Loucy (cell line): Measurements from ENCODE around the gene TTI1.

ENCODE experiments used
- H2AFZ ChIP-seq: fragments of 200-600 bp; sonication (generic); 2 replicates; pipeline ENCODE4 v1.6.0; 2016; ENCODE audit warnings: antibody characterized with exemption, mild to moderate bottlenecking, low read length, moderate library complexity
- H3F3A ChIP-seq: fragments of 200-600 bp; 2 replicates; pipeline ENCODE4 v1.6.0; 2016; ENCODE audit warnings: antibody characterized with exemption, low read depth, mild to moderate bottlenecking
- H3K27me3 ChIP-seq: fragments of 200-600 bp; sonication (generic); 2 replicates; pipeline ENCODE4 v1.6.1; 2014; ENCODE audit warnings: low read length, mild to moderate bottlenecking; ENCODE audit not compliant: insufficient read depth, poor library complexity, severe bottlenecking
- H3K36me3 ChIP-seq: fragments of 200-600 bp; sonication (generic); 2 replicates; pipeline ENCODE4 v1.6.1; 2016; ENCODE audit warnings: low read length; ENCODE audit not compliant: insufficient read depth
- H3K4me1 ChIP-seq: fragments of 200-600 bp; sonication (generic); 2 replicates; pipeline ENCODE4 v1.5.1; 2014; ENCODE audit warnings: low read length, mild to moderate bottlenecking; ENCODE audit not compliant: insufficient read depth, poor library complexity, severe bottlenecking
- H3K4me2 ChIP-seq: fragments of 200-600 bp; sonication (generic); 2 replicates; pipeline ENCODE4 v1.6.0; 2014; ENCODE audit warnings: antibody characterized with exemption, low read length, low read depth, mild to moderate bottlenecking; ENCODE audit not compliant: poor library complexity, severe bottlenecking
- H3K4me3 ChIP-seq: fragments of 200-600 bp; sonication (generic); 2 replicates; pipeline ENCODE4 v1.5.1; 2014; ENCODE audit warnings: low read length, mild to moderate bottlenecking, mixed read lengths; ENCODE audit not compliant: poor library complexity, severe bottlenecking
- H3K79me2 ChIP-seq: fragments of 200-600 bp; sonication (generic); 2 replicates; pipeline ENCODE4 v1.6.1; 2014; ENCODE audit warnings: low read length; ENCODE audit not compliant: insufficient read depth
- H3K9ac ChIP-seq: fragments of 200-600 bp; sonication (generic); 2 replicates; pipeline ENCODE4 v1.6.0; 2014; ENCODE audit warnings: mild to moderate bottlenecking, low read depth, low read length, moderate library complexity; ENCODE audit not compliant: poor library complexity, severe bottlenecking
- H3K9me2 ChIP-seq: fragments of 200-600 bp; sonication (generic); replicated peaks from 2 replicates; pipeline ENCODE4 v1.6.1; 2016; ENCODE audit warnings: low read depth, low read length, mixed read lengths
- H3K9me3 ChIP-seq: fragments of 200-600 bp; sonication (generic); 2 replicates; pipeline ENCODE4 v1.6.1; 2014; ENCODE audit warnings: mild to moderate bottlenecking, antibody characterized with exemption, low read length, low read depth; ENCODE audit not compliant: insufficient read depth
- H4K20me1 ChIP-seq: fragments of 200-600 bp; sonication (generic); 2 replicates; pipeline ENCODE4 v1.6.0; 2014; ENCODE audit warnings: antibody characterized with exemption, low read length, mild to moderate bottlenecking; ENCODE audit not compliant: insufficient read depth, poor library complexity, severe bottlenecking
- EZH2phosphoT487 ChIP-seq: fragments of 200-600 bp; IDR thresholded peaks from 2 replicates; pipeline ENCODE4 v1.6.1; 2018; ENCODE audit warnings: antibody characterized with exemption, mild to moderate bottlenecking, moderate library complexity, borderline replicate concordance
- TF ChIP-seq, protein P1 (sequence below): fragments of 200-600 bp; sonication (generic); conservative IDR thresholded peaks from 2 replicates; pipeline ENCODE4 v1.5.1; 2014; ENCODE audit warnings: mild to moderate bottlenecking, antibody characterized with exemption, low read length

The TTI1 gene

DNA sequence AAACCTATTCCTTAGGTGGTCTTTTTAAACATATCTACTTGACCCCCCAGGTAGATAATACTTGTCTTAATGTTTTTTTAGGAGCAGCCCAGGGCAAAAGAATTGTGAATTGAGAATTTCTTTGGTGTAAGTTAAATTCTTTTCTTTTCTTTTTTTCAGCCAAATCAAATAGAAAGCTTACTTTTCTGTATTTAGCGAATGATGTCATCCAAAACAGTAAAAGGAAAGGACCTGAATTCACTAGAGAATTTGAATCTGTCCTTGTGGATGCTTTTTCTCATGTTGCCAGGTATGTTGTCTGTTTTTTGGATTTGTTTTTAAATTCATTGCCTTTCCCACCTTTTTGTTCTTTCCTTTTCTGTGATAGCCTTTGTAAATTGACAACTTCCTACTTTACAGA lies 7.0 kb upstream of the TTI1 start:
- Histone ChIP-seq H3F3A (no peaks in the 10 kb centered on the region), H2AFZ (no peak overlapping the region), H3K79me2 (peaks cover 97% of the 10 kb centered on the region), H3K9me3 (no peaks in the 10 kb centered on the region), H3K4me2 (peak overlapping the region; percentile 55), H3K27me3 (no peaks in the 10 kb centered on the region), H3K9me2 (no peaks in the 10 kb centered on the region), H4K20me1 (peaks cover 61% of the 10 kb centered on the region), H3K4me3 (peak overlapping the region; percentile 6), H3K4me1 (peaks cover 41% of the 10 kb centered on the region), H3K9ac (peak overlapping the region; percentile 50), H3K36me3 (peaks cover 49% of the 10 kb centered on the region; the same call in 1 of the 2 replicates)
- TF ChIP-seq EZH2phosphoT487: no peak
- TF ChIP-seq, protein P1, sequence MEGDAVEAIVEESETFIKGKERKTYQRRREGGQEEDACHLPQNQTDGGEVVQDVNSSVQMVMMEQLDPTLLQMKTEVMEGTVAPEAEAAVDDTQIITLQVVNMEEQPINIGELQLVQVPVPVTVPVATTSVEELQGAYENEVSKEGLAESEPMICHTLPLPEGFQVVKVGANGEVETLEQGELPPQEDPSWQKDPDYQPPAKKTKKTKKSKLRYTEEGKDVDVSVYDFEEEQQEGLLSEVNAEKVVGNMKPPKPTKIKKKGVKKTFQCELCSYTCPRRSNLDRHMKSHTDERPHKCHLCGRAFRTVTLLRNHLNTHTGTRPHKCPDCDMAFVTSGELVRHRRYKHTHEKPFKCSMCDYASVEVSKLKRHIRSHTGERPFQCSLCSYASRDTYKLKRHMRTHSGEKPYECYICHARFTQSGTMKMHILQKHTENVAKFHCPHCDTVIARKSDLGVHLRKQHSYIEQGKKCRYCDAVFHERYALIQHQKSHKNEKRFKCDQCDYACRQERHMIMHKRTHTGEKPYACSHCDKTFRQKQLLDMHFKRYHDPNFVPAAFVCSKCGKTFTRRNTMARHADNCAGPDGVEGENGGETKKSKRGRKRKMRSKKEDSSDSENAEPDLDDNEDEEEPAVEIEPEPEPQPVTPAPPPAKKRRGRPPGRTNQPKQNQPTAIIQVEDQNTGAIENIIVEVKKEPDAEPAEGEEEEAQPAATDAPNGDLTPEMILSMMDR: no peak

DNA sequence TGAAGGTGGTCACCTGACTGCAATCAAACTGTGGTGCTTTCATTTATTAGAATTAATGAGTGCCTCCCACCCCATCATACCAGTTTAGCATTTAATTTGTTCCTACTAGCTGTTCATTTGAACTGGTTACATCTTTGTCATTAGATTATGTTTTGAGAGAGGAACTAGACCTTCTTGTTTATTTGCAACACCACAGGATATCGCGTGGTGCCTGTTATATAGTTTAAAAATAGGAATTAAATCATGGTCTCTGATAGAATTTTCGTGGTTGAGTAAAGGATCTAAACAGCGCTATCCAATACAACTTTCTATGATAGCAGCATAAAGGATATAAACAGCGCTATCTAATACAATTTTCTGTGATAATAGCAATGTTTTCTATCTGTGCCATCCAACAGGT lies 3.1 kb upstream of the TTI1 start:
- Histone ChIP-seq H4K20me1 (peaks cover 51% of the 10 kb centered on the region), H3K79me2 (peaks cover 99% of the 10 kb centered on the region), H3K9me3 (no peaks in the 10 kb centered on the region), H3F3A (no peaks in the 10 kb centered on the region), H3K9ac (peak overlapping the region; percentile 44), H2AFZ (no peak overlapping the region), H3K27me3 (no peaks in the 10 kb centered on the region), H3K9me2 (no peaks in the 10 kb centered on the region), H3K4me3 (peak overlapping the region; percentile 95), H3K4me2 (peak overlapping the region; percentile 85), H3K4me1 (peaks cover 56% of the 10 kb centered on the region), H3K36me3 (peaks cover 13% of the 10 kb centered on the region; the same call in 1 of the 2 replicates)
- TF ChIP-seq, protein P1: no peak
- TF ChIP-seq EZH2phosphoT487: no peak

DNA sequence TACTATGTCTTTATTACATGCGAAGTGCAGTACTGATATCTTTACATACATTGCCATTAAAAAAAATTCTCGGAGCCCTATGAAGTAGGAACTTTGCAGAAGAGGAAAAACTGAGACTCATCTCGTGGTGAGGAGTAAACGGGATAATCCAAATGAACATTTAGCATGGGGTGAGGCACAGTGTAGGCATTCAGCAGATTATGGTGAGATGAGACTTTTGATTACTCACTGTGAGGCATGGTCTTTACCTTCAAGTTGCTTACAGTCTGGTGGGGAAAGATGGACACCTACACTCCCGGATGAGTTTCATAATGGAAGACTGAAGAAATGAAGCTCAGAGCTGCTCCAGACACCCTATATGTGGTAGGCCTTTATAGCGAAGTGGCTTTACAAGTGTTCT lies 1.7 kb upstream of the TTI1 start:
- TF ChIP-seq, protein P1: no peak
- no peak for TF ChIP-seq EZH2phosphoT487
- no peaks in the 10 kb centered on the region for H3K27me3 ChIP-seq
- no peak overlapping the region for H2AFZ ChIP-seq
- H3F3A ChIP-seq: no peaks in the 10 kb centered on the region
- peak overlapping the region; percentile 95 for H3K4me3 ChIP-seq
- no peaks in the 10 kb centered on the region for H3K9me3 ChIP-seq
- no peaks in the 10 kb centered on the region for H3K9me2 ChIP-seq
- H3K79me2 ChIP-seq: peaks cover 100% of the 10 kb centered on the region
- H3K9ac ChIP-seq: peak overlapping the region; percentile 95
- peak overlapping the region; percentile 85 for H3K4me2 ChIP-seq
- H4K20me1 ChIP-seq: peaks cover 39% of the 10 kb centered on the region
- 0 out of 2 replicates have a peak, but pooled peaks cover 1% of the 10 kb centered on the region for H3K36me3 ChIP-seq
- peaks cover 64% of the 10 kb centered on the region for H3K4me1 ChIP-seq
